RWPE2 (cell line): ENCODE measurements around the gene CAMK1G.

Source experiments
- ATAC-seq: fragments of 200-7000 bp; cut with Tn5 transposase; 3 replicates; pipeline ENCODE4 v1.9.1; 2021; ENCODE audit warnings: low read depth
- DNase-seq: peaks from one replicate; pipeline ENCODE4 v3.0.0-alpha.2; 2020; ENCODE audit warnings: low spot score
- H3K27ac ChIP-seq: fragments of 450-650 bp; 2 replicates; pipeline ENCODE4 v1.5.1; 2017; ENCODE audit warnings: mild to moderate bottlenecking; ENCODE audit not compliant: poor library complexity, severe bottlenecking
- H3K27me3 ChIP-seq: fragments of 250-450 bp; sonication (Bioruptor Pico); 2 replicates; pipeline ENCODE4 v1.5.1; 2021; ENCODE audit warnings: mild to moderate bottlenecking, moderate library complexity; ENCODE audit not compliant: insufficient read depth, poor library complexity, severe bottlenecking
- H3K36me3 ChIP-seq: fragments of 250-450 bp; sonication (Bioruptor Pico); 2 replicates; pipeline ENCODE4 v1.5.1; 2020; ENCODE audit warnings: low read depth, mild to moderate bottlenecking, moderate library complexity
- H3K4me1 ChIP-seq: fragments of 250-450 bp; sonication (Bioruptor Pico); 2 replicates; pipeline ENCODE4 v1.5.1; 2021; ENCODE audit warnings: mild to moderate bottlenecking, moderate library complexity; ENCODE audit not compliant: insufficient read depth, poor library complexity, severe bottlenecking
- H3K4me3 ChIP-seq: fragments of 250-450 bp; sonication (Bioruptor Pico); 2 replicates; pipeline ENCODE4 v1.5.1; 2021; ENCODE audit warnings: mild to moderate bottlenecking, moderate library complexity; ENCODE audit not compliant: severe bottlenecking
- H3K9me3 ChIP-seq: fragments of 250-450 bp; sonication (Bioruptor Pico); 2 replicates; pipeline ENCODE4 v1.5.1; 2021; ENCODE audit warnings: mild to moderate bottlenecking, moderate library complexity; ENCODE audit not compliant: severe bottlenecking
- CTCF ChIP-seq: fragments of 450-650 bp; IDR thresholded peaks from one replicate; pipeline ENCODE4 v1.5.1; 2017; ENCODE audit warnings: mild to moderate bottlenecking, moderate library complexity; ENCODE audit not compliant: poor library complexity, severe bottlenecking

CAMK1G gene

GRCh38 chr1:209587789-209588188 is 4.3 kb downstream of the CAMK1G start:
- H3K27ac ChIP-seq, result no peak overlapping the region

GRCh38 chr1:209589440-209589839 is 5.9 kb downstream of the CAMK1G start:
- no peak for TF ChIP-seq CTCF

More at GRCh38 chr1:209587789-209588188, 4.3 kb downstream of the CAMK1G start:
- no peaks in the 10 kb centered on the region for H3K36me3 ChIP-seq
- H3K4me1 ChIP-seq, result no peaks in the 10 kb centered on the region
- H3K4me3 ChIP-seq, result no peak overlapping the region
- ATAC-seq (peak; percentile 84), DNase-seq (no peak)
- no peak for TF ChIP-seq CTCF
- no peaks in the 10 kb centered on the region for H3K27me3 ChIP-seq
- no peaks in the 10 kb centered on the region for H3K9me3 ChIP-seq

GRCh38 chr1:209589863-209590262 is 6.3 kb downstream of the CAMK1G start:
- Histone ChIP-seq H3K9me3 (no peaks in the 10 kb centered on the region), H3K4me3 (no peak overlapping the region), H3K27ac (no peak overlapping the region), H3K36me3 (no peaks in the 10 kb centered on the region), H3K4me1 (no peaks in the 10 kb centered on the region), H3K27me3 (no peaks in the 10 kb centered on the region)
- DNase-seq (no peak), ATAC-seq (no peak)
- no peak for TF ChIP-seq CTCF

More at GRCh38 chr1:209589440-209589839, 5.9 kb downstream of the CAMK1G start:
- Histone ChIP-seq H3K4me3 (no peak overlapping the region), H3K27me3 (no peaks in the 10 kb centered on the region), H3K9me3 (no peaks in the 10 kb centered on the region), H3K4me1 (no peaks in the 10 kb centered on the region), H3K27ac (no peak overlapping the region), H3K36me3 (no peaks in the 10 kb centered on the region)
- ATAC-seq (no peak), DNase-seq (no peak)

- no peaks in the 10 kb centered on the region for H3K36me3 ChIP-seq
- H3K27me3 ChIP-seq, result no peaks in the 10 kb centered on the region
- H3K4me3 ChIP-seq, result no peak overlapping the region
- no peak for ATAC-seq
- H3K27ac ChIP-seq, result no peak overlapping the region
- no peaks in the 10 kb centered on the region for H3K4me1 ChIP-seq
- no peak for DNase-seq
- H3K9me3 ChIP-seq, result no peaks in the 10 kb centered on the region
- TF ChIP-seq CTCF, result no peak
Measured at GRCh38 chr1:209590405-209590804, 6.9 kb downstream of the CAMK1G start.

- Histone ChIP-seq H3K4me1 (no peaks in the 10 kb centered on the region), H3K9me3 (no peaks in the 10 kb centered on the region), H3K36me3 (no peaks in the 10 kb centered on the region), H3K27me3 (no peaks in the 10 kb centered on the region), H3K27ac (no peak overlapping the region), H3K4me3 (no peak overlapping the region)
- DNase-seq, result no peak
- no peak for ATAC-seq
- TF ChIP-seq CTCF, result no peak
Measured at GRCh38 chr1:209593747-209594146, 10.2 kb downstream of the CAMK1G start.
